NCI-H1930 (cell line): Measurements from ENCODE around the gene COL18A1.

Experiments used
- DNase-seq, 2 experiments: peaks; one replicate each; lab custom pipeline; 2025; lab: John Stamatoyannopoulos, UW

COL18A1 gene

DNA sequence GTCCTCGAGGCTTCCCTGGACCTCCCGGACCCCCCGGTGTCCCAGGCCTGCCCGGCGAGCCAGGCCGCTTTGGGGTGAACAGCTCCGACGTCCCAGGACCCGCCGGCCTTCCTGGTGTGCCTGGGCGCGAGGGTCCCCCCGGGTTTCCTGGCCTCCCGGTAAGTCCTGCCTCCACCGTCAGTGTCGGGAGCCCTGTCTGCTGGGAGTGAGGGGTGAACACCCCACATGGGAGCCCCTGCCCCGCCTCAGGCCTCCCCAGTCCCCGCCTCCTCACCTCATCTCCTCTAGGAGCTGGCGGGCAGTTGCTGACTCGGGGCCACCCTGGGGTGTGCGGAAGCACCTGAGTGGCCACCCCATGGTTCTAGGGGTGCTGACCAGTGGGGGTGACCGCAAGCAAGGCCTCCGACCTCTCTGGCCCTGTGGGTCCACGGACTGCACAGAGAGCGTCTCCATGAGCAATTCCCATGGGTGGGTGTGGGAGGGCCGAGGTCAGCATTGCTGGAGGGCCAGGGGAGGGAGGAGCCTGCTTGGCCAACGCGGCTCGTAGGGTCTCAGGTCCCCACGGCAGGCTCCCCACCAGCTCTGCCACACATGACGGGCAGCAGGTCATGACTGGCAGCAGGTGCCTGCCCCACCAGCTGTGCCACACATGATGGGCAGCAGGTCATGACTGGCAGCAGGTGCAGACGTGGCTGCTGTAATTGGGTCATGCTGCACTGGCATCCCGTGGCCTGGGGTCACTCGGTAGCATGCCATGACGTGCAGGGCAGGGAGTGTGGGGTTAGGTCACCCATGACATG lies 75.9 kb downstream of the COL18A1 start:
- no peak for DNase-seq

DNA sequence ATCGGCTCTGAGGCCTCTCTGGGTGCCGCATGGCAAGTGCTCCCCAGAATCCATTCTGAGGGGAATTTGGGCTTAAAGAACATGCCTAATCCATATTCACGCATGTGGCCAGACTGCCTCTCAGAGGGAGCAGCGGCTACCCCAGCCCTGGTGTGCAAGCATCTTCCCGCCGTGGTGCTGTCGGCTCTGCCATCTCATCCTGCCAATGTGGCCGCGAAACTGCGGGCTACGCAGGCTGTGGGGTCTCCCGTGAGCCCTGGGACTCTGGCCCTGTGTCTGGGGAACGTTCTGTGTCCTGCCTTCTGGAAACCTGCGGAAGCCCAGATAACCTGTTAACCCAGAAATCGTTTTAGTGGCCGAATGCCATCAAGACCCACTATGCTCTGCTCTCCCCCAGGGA lies 76.6 kb downstream of the COL18A1 start:
- DNase-seq: no peak

DNA sequence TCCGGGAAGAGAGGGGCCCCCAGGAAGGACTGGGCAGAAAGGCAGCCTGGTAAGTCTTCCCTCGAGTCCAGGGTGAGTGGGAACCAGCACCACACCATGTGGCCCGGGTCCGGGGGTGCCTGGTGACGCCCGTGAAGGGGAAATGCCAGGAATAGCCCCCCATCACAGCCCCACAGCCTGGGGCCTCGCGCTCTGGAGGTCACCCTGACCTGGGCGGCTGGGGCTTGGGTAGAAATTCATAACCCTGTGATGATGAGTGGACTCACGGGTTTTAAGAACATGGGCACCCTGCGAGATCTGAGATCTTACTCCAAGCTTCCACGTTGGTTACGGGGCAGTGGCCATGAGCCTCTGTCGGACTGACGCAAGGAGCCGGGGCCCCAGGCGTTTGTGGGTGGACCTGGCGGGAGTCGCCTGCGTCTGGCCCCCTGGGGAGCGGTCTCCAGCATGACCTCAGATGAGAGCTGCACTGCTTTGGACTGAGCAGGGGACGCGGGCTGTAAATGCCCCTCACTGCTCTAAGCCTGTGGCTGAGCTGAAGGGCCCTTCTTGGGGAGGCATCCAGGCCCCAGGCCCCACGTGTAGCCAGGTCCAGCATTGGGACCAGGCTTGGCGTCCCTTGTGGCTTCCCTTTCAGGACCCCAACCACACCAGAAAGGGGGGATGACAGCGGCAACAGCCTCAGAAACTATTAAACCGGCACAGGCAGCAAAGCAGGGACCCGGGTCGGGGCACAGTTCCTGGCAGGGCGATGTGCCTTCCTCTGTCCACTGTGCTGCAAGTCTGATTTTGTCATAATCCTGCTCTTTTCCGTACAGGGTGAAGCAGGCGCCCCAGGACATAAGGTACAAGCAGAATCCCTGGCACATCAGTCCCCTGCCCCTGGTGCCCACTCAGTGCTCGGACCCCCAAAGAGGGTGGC lies 77.3 kb downstream of the COL18A1 start:
- DNase-seq: no peak

DNA sequence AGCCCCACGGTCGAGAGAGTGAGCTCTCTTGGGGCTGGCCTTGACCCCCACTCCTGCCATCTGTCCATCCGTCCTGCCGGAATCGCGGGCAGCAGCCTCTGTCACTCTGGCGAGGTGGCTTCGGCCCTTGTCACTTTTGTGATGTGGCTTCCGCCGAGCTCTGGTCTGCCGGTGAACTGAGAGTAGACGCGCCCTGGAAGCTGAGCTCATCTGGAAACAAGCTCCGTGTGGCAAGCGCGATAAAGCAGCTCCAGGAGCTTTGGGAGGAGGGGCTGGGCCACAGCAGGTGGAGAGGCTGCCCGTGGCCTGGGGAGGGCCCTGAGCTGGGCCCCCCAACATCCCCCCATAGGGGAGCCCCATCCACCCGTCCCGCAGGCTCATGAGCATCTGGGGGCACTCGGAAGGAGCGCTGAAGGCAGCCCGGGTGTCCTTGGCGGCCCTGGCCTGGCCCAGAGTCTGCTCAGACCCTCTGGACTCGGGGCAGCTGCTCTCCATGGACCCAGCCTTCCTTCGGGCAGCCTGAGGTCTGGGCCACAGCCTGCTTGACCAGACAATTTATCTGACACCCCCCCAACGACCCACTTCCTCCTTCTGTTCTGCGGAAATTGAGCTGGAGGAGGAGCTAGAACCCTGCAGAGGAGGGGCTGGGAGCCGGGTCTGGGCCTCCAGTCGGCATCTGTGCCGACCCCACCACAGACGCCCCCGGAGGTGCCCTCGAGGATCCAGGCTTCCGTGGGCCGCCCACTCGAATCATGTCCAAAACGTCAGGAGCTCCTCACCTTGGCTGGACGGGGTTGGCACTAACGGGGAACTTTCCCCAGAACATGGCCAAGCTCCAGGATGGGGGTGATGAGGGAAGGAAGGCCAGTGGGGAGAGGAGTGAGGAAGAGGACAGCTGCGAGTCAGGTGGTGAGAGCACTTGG lies 78.2 kb downstream of the COL18A1 start:
- DNase-seq: no peak

DNA sequence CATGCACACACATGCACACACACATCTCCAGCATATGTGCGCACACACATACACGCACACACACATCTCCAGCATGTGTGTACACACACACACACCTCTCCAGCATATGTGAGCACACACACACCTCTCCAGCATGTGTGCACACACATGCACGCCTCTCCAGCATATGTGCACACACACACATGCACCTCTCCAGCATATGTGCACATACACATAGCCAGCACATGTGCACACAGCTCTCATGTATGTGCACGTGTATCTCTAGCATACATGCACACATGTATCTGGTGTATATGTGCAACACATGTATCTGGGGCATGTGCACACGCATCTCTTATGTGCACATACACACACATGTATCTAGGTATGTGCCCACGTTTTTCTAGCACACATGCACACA lies 79.4 kb downstream of the COL18A1 start:
- DNase-seq: no peak

DNA sequence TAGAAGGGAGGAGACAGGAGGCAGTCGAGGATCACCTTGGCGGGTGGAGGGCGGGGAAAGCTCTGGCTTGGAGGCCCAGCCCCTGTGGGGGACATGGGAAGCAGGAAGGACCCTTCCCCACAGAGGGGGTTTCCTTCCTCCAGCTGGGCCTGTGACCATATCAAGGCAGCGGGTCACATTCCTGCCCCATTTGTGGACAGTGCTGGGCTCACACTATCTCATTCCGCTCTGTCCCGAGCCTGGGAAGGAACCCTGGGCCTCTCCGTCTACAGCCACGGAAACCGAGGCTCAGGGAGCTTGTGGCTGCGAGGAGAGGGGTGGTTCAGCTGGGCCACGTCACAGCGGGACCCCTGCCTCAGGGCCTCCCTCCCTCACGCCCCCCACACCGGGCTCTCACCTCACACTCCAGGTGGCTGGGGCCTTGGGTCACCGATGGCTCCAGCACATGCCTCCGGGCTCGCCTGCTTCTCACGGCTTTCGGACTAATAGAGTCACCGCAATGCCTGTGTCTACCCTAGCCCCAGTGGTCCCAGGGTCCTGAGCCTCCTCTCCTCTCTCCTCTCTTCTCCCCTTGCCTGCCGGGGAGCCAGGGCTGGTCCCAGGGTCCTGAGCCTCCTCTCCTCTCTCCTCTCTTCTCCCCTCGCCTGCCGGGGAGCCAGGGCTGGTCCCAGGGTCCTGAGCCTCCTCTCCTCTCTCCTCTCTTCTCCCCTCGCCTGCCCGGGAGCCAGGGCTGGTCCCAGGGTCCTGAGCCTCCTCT lies 80.9 kb downstream of the COL18A1 start:
- DNase-seq: no peak

DNA sequence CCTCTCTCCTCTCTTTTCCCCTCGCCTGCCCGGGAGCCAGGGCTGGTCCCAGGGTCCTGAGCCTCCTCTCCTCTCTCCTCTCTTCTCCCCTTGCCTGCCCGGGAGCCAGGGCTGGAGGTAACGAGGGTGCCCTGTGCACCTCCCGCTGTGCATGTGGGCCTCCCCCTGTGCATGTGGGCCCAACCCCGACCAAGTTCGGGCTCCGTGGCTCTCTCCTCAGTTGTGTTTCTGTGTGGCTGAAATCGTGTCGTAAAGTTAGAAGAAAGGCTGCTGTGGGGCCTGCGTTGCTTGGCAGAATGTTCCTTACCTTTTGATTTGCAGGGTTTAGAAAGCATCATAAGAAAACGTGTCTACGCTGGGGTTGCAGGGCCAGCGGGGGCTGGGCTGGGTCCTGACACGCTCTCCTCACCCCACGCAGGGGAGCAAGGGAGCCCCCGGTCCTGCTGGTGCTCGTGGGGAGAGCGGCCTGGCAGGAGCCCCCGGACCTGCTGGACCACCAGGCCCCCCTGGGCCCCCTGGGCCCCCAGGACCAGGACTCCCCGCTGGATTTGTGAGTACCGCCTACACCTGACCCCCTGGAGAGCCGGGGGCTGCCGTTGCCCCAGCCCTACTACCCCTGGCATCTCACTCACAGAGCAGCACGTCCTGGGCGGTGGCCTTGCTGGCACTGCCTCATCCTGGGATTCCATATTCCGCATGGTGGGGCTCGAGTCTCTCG lies 81.6 kb downstream of the COL18A1 start:
- DNase-seq: no peak

DNA sequence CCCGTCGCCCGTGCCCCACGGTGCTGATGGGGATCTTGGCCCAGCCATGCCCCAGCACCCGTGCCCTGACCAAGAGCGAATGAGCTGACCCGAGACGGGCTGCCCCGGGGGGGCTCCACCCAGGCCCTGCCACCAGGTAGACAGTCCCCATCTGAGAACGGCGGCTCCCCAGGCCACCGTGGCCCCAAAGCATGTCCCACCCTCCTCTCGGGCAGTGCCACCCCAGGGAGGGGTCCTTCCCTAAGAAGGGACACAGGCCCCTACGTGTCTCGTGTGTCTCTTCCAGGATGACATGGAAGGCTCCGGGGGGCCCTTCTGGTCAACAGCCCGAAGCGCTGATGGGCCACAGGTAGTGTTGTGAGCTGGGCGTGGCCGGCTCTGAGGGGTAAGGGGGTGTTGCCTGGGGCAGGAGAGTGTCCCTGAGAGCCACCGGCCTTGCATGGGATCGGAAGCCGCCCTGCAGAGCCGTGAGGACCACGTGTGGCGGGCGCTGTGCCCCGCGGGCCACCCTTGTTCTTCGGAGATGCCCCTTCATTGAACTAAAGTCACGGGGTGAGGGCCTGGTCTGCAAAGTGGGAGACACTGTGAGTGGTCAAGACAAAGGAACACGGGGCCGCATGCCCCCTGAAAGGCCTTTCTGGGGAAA lies 82.3 kb downstream of the COL18A1 start:
- DNase-seq: no peak

DNA sequence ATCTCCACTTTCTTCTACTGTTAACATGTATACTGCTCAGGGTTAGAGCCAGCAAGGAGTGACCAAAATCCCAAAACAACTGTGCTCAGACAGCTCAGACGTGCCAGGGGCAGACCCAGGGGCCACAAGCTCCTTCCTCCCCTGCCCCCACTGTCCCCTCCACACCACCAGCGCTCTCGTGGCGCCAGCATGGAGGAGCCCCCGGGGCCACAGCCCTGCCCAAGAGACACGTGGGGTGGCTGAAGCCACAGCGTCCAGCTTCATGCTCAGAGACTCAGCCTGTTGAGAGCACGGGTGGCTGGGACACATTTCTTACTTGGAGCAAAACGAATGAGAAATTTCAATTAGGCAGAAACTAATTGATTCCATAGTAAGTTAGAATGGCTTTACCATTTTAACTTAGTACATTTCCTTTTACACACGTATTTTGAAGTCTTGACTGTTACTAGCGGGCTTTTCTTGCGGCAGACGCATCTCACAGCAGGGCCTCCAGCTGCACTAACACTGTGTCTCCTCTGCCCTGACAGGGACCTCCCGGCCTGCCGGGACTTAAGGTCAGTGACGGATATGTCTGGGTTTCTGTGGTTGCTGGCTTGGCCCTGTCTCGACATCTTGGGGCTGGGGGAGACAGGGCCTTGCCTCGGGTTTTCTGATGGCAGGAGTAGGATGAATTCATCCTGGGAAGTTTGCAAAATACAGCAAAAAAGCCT lies 83.1 kb downstream of the COL18A1 start:
- DNase-seq: no peak

DNA sequence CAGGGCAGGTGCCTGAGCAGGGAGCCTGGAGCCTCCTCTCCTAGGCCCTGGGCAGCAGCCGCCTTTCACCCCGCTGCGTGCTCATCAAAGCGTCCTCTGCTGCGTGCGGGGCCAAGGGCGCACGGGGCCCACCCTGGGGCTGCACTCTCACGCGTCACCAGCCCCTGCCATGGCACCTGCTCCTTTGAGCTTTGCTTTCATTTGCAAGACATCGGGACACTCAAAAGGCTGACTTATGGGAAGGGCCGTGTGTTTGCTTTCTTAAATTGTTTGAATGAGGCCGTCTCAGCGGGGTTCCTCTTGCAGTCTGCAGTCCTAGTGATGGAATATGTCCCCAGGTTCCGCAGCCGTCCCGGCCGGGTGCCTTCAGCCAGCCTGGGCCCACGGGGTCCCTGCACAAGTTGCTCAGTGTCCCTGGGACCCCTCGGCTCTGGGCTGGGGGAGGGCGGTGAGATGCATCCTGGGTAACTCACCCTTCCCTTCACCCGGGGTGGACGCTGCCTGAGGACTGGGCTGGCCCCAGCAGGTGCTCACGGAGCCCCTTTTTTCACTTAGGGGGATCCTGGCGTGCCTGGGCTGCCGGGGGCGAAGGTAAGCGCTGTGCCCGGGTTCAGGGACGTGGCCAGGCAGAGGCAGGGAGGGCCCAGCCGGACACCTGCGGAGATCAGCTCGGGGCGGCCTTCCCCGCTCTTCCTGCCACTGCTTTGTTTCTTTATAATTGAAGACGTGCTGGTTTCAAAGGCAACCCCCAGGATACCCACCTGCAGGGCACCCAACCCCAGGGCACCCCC lies 84.2 kb downstream of the COL18A1 start:
- DNase-seq: no peak

DNA sequence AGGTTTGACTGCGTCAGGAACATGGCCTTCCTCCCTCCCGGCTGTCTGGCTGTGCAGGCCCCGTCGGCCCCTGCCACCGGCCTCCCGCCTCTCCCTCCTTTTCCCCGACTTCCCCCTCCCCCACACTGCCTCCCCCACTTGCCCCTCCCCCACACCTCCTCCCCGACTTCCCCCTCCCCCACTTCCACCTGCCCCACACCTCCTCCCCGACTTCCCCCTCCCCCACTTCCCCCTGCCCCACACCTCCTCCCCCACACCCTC lies 84.7 kb downstream of the COL18A1 start:
- DNase-seq: no peak

DNA sequence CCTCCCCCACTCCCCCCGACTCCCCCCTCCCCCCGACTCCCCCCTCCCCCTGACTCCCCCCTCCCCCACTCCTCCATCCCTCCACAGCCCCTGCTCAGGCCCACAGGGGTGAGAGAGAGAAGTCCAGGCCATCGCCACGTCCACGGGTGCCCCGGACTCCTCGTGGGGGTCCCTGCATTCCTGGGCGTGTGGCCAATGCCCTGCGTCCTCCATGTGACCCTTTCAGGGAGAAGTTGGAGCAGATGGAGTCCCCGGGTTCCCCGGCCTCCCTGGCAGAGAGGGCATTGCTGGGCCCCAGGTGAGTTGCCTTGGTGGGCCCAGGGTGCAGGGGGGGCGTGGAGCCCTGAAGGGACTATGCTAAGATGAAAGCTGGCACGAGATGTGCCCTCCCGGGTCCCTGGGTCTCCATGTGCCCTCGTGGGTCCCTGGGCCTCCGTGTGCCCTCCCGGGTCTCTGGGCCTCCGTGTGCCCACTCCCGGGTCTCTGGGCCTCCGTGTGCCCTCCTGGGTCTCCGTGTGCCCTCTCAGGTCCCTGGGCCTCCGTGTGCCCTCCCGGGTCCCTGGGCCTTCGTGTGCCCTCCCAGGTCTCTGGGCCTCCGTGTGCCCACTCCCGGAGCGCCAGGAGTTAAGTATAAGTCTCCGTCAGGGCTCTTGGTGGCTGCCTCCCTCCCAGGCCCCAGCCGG lies 85.2 kb downstream of the COL18A1 start:
- DNase-seq: no peak

DNA sequence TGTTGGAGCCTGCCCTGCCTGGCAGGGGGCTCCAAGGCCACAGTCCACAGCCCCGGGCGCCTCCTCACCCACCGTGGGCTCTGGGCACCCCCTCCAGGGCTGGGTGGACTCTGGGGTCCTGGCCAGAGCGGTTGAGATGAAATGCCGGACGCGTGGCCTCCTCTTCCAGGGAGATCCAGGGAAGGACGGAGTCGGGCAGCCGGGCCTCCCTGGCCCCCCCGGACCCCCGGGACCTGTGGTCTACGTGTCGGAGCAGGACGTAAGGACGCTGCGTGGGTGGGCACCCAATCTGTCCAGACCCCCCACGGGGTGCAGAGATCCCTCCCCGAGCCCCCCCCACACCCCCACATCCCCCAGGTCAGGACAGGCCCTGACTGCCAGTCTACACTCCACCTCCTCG lies 86.1 kb downstream of the COL18A1 start:
- no peak for DNase-seq

DNA sequence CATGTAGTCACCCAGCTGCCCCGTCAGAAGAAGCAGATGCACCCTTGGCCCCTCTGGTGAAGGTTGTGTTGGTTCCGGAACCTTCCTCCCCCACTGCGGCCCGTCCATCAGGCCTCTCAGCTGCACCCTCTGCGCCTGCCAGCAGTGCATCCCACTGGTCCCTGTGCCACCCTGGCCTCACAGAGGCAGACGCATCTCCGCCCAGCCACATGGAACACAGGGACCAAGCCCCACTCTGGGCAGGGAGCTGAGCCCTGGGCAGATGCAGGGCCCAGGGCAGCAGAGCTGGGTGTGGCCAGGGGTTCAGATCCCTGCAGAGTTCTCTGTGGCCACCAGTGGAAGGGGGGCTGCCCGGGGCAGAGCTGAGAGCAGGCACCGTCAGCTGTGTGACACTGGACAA lies 86.7 kb downstream of the COL18A1 start:
- no peak for DNase-seq

DNA sequence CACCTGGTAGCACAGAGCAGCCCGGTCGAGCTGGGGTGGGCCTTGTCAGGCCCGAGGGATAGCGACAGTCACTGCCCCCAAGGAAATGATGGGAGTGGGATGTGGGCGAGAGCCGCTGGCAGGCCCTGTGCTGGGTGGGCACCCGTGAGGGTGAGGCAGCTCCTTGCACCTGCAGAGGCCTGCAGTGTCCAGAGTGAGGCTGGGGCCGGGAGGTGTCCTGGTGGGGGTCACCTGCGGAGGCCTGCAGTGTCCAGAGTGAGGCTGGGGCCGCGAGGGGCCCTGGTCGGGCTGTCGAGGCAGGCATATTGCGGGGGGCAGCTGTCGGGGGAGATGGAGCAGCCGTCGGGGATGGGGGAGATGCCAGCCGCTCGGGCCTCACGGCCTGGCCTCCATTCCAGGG lies 87.8 kb downstream of the COL18A1 start:
- no peak for DNase-seq

DNA sequence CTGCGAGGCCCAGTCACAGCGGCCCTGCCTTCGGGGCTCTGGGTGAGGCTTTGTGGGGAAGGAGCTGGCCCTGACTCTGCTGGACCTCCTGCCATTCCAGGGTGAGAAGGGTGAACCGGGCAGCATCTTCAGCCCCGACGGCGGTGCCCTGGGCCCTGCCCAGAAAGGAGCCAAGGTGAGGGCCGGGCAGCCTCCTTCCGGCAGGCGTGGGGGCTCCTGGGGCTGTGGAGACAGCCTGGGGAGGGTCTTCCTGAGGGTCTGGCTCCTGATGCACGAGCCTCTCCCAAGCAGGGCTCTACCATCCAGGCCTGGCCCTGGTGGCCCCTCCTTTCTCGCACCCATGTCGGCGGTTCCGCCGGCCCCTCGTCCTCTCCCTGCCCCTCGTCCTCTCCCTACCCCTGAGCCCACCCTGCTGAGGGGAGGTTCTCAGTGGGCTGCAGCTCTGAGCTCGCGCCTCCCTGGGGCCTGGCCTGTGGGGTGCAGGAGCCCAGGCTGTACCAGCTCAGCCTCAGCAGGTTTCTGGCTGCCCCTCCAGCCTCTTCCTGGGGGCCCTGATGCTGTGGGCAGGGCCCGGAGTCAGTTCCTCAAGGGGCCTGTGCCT lies 88.5 kb downstream of the COL18A1 start:
- no peak for DNase-seq

DNA sequence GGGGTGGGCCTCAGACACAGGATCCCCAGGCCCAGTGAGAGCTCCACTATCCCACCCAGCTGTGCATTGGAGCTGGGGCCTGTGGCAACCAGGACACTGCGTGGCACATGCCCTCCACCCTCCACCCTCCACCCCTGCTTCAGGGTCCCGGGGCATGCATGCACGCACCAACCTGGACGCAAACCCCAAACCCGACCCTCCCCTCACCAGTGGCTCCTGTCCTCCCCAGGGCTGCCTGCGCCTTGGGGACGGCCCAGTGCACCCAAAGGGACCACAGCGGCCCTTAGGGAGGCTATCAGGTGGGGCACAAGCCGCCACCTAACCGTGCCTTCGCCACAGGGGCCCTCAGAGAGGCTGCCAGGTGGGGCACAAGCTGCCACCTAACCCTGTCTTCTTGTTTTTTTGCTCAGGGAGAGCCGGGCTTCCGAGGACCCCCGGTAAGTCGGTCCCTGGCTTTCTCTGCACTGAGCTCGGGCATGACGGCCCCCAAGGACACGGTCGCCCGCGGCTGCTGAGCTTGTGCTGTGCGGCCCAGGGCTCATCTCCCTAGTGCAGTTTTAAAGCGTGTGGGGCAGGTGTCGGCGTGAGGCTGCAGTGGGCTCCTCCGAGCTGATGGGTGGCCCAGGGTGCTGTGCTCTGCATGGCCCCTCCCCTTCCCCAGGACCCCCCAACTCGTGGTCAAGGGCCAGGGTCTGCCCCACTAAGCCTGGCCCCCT lies 89.3 kb downstream of the COL18A1 start:
- DNase-seq: no peak
